GM03348 (cell line): ENCODE results near the gene CBFA2T2.
"Not testable (repeated sequence)": the region's sequence is repeated elsewhere in the genome, so short reads cannot be mapped to it uniquely, and the experiment has no call there.

Source experiments
- DNase-seq: peaks from one replicate; pipeline ENCODE4 v3.0.0; 2012; ENCODE audit warnings: low spot score

The CBFA2T2 gene

GRCh38 chr20:33626190-33626589, 136.3 kb downstream of the CBFA2T2 start:
- DNase-seq = no peak

- no peak for DNase-seq
Measured at GRCh38 chr20:33627577-33628216, 137.8 kb downstream of the CBFA2T2 start.

GRCh38 chr20:33629533-33629932, 139.6 kb downstream of the CBFA2T2 start:
- DNase-seq = no peak

DNA sequence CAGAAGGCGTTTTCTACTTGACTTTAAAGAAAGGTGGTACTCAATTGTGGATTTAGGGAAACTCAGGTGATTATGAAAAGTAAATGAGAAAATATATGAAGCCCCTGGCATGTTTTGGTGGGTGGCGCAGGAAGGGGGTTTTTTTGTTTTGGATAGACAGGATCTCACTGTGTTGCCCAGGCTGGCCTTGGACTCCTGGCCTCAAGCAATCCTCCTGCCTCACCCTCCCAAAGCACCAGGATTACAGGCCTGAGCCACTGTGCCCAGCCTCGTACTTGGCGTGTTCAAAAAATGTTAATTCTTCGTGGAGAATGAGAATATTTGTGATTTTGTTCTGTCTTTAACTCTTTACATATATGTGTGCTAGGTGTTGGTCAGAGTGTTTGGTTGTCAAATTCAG, 140.1 kb downstream of the CBFA2T2 start:
- DNase-seq = no peak

DNA sequence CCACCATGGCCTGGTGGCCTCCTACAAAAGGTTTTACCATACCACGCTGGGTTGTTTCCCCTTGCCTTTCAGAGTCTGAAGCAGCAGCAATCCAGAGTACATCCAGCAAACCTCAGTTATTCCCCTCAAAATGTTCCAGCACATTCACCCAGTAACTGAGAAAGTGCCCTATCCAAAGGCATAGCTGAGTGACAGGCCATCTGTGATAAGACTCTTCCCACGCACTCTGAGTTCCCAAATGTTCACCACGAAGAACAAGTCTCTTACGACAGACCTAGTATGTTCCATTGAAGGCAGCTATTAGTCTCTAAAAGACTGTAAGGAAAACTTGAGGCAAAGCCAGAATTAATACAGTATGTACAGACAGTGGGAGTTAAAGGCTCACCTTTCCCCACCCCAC, 140.6 kb downstream of the CBFA2T2 start:
- no peak for DNase-seq

- DNase-seq = not testable (repeated sequence)
Measured at GRCh38 chr20:33631910-33632309, 142.0 kb downstream of the CBFA2T2 start.

GRCh38 chr20:33635341-33635740, 145.4 kb downstream of the CBFA2T2 start:
- DNase-seq = no peak

- DNase-seq = no peak
Measured at GRCh38 chr20:33636776-33637175, 146.9 kb downstream of the CBFA2T2 start.

DNA sequence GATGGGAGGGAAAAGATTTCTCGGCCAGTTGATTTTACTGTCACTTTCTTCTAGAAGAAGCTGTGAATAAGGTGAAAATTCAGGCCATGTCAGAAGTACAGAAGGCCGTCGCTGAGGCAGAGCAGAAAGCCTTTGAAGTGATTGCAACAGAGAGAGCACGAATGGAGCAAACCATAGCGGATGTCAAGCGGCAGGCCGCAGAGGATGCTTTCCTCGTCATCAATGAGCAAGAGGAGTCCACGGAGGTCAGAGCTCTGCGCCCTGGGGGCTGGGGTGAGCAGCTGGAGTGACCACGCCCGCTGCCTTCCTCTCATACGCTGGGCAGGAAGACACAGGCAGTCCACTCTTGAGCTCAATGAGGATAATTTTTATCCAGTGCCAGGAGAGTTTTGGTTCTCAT, 150.4 kb downstream of the CBFA2T2 start:
- no peak for DNase-seq

DNA sequence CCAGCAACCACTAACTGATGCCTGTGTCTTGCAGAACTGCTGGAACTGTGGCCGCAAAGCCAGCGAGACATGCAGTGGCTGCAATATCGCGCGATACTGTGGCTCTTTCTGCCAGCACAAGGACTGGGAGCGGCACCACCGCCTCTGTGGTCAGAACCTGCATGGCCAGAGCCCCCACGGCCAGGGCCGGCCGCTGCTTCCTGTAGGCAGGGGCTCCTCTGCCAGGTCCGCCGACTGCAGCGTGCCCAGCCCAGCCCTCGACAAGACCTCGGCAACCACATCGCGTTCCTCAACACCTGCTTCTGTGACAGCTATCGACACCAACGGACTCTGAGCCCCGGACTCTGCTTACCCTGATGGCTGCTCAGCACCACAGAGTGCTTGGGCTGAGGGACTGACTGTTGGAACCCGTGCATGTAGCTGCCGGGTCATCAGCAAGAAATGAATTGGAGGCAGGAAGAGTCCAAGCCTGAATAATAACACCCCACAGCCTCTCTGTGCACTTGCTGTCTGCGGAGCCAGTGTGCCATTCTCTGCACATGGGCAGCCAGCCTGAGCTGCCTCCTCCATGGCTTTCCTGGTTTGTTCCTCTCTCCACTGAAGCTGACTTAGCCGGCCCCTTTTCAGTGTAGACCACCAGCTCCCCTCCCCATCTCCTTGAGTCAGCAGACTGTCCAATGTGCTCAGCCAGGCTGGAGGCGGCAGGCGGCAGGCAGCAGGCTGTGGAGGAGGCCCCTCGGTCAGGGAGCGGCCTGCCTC, 154.6 kb downstream of the CBFA2T2 start:
- no peak for DNase-seq

DNA sequence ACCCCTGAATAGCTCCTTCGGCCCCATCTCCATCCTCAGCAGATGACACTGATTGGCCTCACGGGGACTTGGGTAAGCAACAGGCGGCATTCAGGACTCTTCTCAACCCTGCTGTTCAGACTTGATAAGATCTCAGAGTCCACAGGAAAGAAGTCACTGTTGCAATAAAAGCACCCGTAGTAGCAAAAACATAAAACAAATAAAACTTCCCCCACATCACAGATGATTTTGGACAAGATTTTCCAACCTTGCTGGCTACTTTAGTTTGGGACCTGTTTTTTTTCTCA, 155.1 kb downstream of the CBFA2T2 start:
- DNase-seq = no peak

DNA sequence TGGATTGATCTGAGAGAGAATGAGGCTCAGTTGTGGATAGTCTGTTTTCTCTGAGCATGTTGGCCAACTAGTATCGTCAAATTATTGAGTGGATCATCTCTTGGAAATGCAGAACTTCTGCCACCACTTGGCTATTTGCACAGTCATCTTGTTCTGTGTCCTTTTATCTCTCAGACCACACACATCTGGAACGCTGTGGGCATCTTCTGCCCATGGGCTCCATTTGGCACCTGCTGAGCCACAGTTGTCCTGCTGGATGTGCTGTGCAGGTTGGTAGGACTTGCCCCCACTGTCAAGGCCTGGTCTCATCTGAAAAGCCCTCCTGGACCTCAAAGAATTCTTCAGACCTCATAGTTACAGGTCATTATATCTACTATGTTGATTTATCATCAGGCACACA, 155.5 kb downstream of the CBFA2T2 start:
- no peak for DNase-seq

DNA sequence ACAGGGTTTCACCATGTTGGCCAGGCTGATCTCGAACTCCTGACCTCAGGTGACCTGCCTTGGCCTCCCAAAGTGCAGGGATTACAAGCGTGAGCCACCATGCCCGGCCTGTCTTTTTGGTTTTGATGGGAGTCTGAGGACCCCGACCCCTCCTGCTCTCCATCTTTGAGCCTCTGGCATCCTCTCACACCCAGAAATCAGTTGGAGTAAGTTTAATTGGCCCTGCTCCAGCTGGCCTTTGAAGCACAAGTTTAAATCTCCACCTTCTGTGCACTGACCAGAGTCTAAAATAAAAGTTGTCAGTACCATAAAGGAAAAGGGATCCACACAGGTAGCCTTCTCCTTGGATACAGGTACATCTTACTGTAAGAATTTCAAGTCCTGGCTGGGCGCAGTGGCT, 156.3 kb downstream of the CBFA2T2 start:
- no peak for DNase-seq

- not testable (repeated sequence) for DNase-seq
Measured at GRCh38 chr20:33646959-33647602, 157.2 kb downstream of the CBFA2T2 start.

GRCh38 chr20:33647603-33648395, 157.9 kb downstream of the CBFA2T2 start:
- peak; percentile 72 for DNase-seq

- no peak for DNase-seq
Measured at GRCh38 chr20:33648396-33649004, 158.6 kb downstream of the CBFA2T2 start.

GRCh38 chr20:33649201-33649681, 159.3 kb downstream of the CBFA2T2 start:
- DNase-seq = peak; percentile 54

DNA sequence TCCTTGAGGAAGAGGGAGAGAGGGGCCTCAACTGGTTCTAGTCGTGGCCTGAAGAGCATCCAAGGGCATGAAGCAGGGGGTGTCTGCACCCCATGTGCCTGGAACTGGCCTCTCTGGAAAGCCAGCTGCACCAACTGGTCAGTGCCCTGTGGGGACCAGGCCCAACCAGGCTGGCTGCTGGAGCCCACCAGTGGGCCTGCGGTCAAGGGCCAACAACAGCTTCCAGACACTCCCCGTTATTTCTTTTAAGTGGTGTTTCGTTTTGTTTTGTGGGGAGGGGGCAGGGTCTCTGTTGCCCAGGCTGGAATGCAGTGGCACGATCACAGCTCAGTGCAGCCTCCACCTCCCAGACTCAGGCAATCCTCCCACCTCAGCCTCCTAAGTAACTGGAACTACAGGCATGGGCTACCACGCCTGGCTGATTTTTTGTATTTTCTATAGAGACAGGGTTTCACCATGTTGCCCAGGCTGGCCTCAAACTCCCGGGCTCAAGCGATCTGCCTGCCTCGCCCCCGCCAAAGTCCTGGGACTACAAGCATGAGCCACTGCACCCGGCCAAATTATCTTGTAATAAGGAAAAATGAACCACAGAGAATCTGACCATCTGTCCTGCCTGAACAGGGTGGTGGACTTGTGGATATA, 160.3 kb downstream of the CBFA2T2 start:
- no peak for DNase-seq

GRCh38 chr20:33650753-33651561, 161.1 kb downstream of the CBFA2T2 start:
- no peak for DNase-seq

- no peak for DNase-seq
Measured at GRCh38 chr20:33651562-33652048, 161.7 kb downstream of the CBFA2T2 start.
